Endothelial cell of umbilical vein (primary cell): ENCODE measurements around the gene TDRD9. TPM values are rescaled to one million over a fixed set of nuclear protein-coding genes. Genes with fewer than 3 reads are reported as not detected.

ENCODE experiments used
- BruUV-seq: library from RNA; stranded (reverse); fragments of 400-500 nt; replicated peaks from 2 replicates; lab custom pipeline; 2021; lab: Mats Ljungman, UMichigan
- CTCF ChIA-PET: fragments of 300-600, 350-600 bp; sonication (Branson Sonifier 250); formaldehyde crosslinking; loops from one replicate; lab custom pipeline; 2021; ENCODE audit warnings: antibody characterized with exemption, inconsistent platforms; lab: Charles Lee
- POLR2A ChIA-PET: fragments of 300-600, 350-600 bp; sonication (Branson Sonifier 250); formaldehyde crosslinking; loops from one replicate; lab custom pipeline; 2021; ENCODE audit warnings: antibody characterized with exemption, inconsistent platforms; lab: Charles Lee
- DNase-seq: peaks from one replicate; pipeline ENCODE4 v3.0.0-alpha.2; 2011; ENCODE audit warnings: low read depth, low spot score
- FAIRE-seq: peaks from 2 replicates; lab custom pipeline; 2011; peaks lifted over from hg19 to GRCh38; lab: Jason Lieb, UNC
- H2AFZ ChIP-seq: 2 replicates; pipeline ENCODE4 v1.6.0; 2012; ENCODE audit warnings: low read depth, low read length, control low read depth, inconsistent platforms
- H3K27ac ChIP-seq: 2 replicates; pipeline ENCODE4 v1.5.1; 2011; ENCODE audit warnings: low read depth, mild to moderate bottlenecking, control low read depth, low read length, moderate library complexity; ENCODE audit not compliant: insufficient read depth
- H3K27me3 ChIP-seq, 2 experiments: 2 replicates each; pipeline versions ENCODE4 v1.6.0 to v1.6.1; 2011; ENCODE audit warnings: low read length in 2 of 2, mixed read lengths in 1 of 2; ENCODE audit not compliant: control insufficient read depth in 2 of 2, insufficient read depth in 2 of 2
- H3K36me3 ChIP-seq, 2 experiments: 2 replicates in 1 of 2; 3 replicates in 1 of 2; pipeline ENCODE4 v1.5.1; 2011; ENCODE audit warnings: low read length in 2 of 2, mild to moderate bottlenecking in 1 of 2, moderate library complexity in 1 of 2; ENCODE audit not compliant: control insufficient read depth in 2 of 2, insufficient read depth in 2 of 2; ENCODE audit errors: extremely low read depth in 1 of 2
- H3K4me1 ChIP-seq: 3 replicates; pipeline ENCODE4 v1.5.1; 2011; ENCODE audit warnings: mild to moderate bottlenecking, low read length; ENCODE audit not compliant: control insufficient read depth, insufficient read depth; ENCODE audit errors: extremely low read depth
- H3K4me2 ChIP-seq: 2 replicates; pipeline ENCODE4 v1.6.1; 2011; ENCODE audit warnings: low read length, control low read depth, mixed read lengths; ENCODE audit not compliant: insufficient read depth
- H3K4me3 ChIP-seq, 3 experiments: fragments of 200-600 bp in 1 of 3; sonication (generic), shearing (Covaris generic) in 1 of 3; replicated peaks in 1 of 3; 2 replicates each; pipeline ENCODE4 v1.5.1; 2011 to 2016; ENCODE audit warnings: control low read depth in 3 of 3, low read length in 3 of 3, mild to moderate bottlenecking in 2 of 3, inconsistent platforms in 1 of 3, low read depth in 1 of 3, moderate library complexity in 1 of 3; ENCODE audit not compliant: insufficient read depth in 1 of 3
- H3K79me2 ChIP-seq: 2 replicates; pipeline ENCODE4 v1.6.0; 2012; ENCODE audit warnings: low read length, inconsistent platforms; ENCODE audit not compliant: control insufficient read depth, insufficient read depth
- H3K9ac ChIP-seq: replicated peaks from 2 replicates; pipeline ENCODE3; 2011; ENCODE audit warnings: low read length, control low read depth; ENCODE audit not compliant: insufficient read depth; ENCODE audit errors: extremely low read depth
- H3K9me1 ChIP-seq: replicated peaks from 3 replicates; pipeline ENCODE4 v1.6.0; 2011; ENCODE audit warnings: mild to moderate bottlenecking, low read length; ENCODE audit not compliant: control insufficient read depth, insufficient read depth; ENCODE audit errors: extremely low read depth
- H3K9me3 ChIP-seq: replicated peaks from 2 replicates; pipeline ENCODE4 v1.5.1; 2012; ENCODE audit warnings: low read length, inconsistent platforms; ENCODE audit not compliant: control insufficient read depth, insufficient read depth
- H4K20me1 ChIP-seq: replicated peaks from 2 replicates; pipeline ENCODE3; 2011; ENCODE audit warnings: mild to moderate bottlenecking, low read length; ENCODE audit not compliant: control insufficient read depth, insufficient read depth; ENCODE audit errors: extremely low read depth
- CTCF ChIP-seq, 2 donors: IDR thresholded peaks; 1 replicate in 1 of 2; 2 replicates in 1 of 2; pipeline ENCODE4 v1.5.1; 2011; ENCODE audit warnings: low read length in 2 of 2, mild to moderate bottlenecking in 2 of 2, moderate library complexity in 2 of 2, control low read depth in 1 of 2, inconsistent platforms in 1 of 2, low read depth in 1 of 2; ENCODE audit not compliant: insufficient read depth in 1 of 2; ENCODE audit errors: extremely low read depth in 1 of 2
- EZH2 ChIP-seq: IDR thresholded peaks from 2 replicates; pipeline ENCODE4 v1.6.1; 2012; ENCODE audit warnings: borderline replicate concordance, low read depth, mild to moderate bottlenecking, moderate library complexity, low read length, inconsistent platforms; ENCODE audit not compliant: severe bottlenecking
- FOS ChIP-seq: IDR thresholded peaks from 2 replicates; pipeline ENCODE4 v1.6.1; 2011; ENCODE audit warnings: mild to moderate bottlenecking, low read length, moderate library complexity, borderline replicate concordance; ENCODE audit not compliant: insufficient read depth
- GATA2 ChIP-seq: IDR thresholded peaks from 2 replicates; pipeline ENCODE4 v1.7.0; 2011; ENCODE audit warnings: low read depth, mild to moderate bottlenecking, moderate library complexity, mixed read lengths, low read length; ENCODE audit not compliant: insufficient read length, insufficient read depth
- JUN ChIP-seq: IDR thresholded peaks from 2 replicates; pipeline ENCODE4 v1.6.1; 2011; ENCODE audit warnings: borderline replicate concordance, low read depth; ENCODE audit not compliant: insufficient read length, insufficient read depth
- MAX ChIP-seq: IDR thresholded peaks from 2 replicates; pipeline ENCODE4 v1.6.1; 2011; ENCODE audit not compliant: insufficient read depth, insufficient read length
- MYC ChIP-seq: IDR thresholded peaks from one replicate; pipeline ENCODE4 v1.6.1; 2011; ENCODE audit warnings: mild to moderate bottlenecking, low read depth, low read length
- POLR2A ChIP-seq: IDR thresholded peaks from 2 replicates; pipeline ENCODE4 v1.6.1; 2012; ENCODE audit warnings: low read depth, mild to moderate bottlenecking, control low read depth, low read length
- POLR2AphosphoS5 ChIP-seq: IDR thresholded peaks from 2 replicates; pipeline ENCODE4 v1.6.1; 2012; ENCODE audit warnings: low read depth, mild to moderate bottlenecking, control low read depth, low read length, moderate library complexity; ENCODE audit not compliant: insufficient read depth
- dilution Hi-C: fragments of 300-500 bp; cut with MboI; formaldehyde crosslinking; loops from one replicate; pipeline ENCODE4 v1.15.0; 2019; ENCODE audit warnings: low sequenced_read_pairs; ENCODE audit not compliant: extremely low pct_ligation_motif_present
- intact Hi-C: fragments of 100-400 bp; cut with micrococcal nuclease; formaldehyde crosslinking; loops from one replicate; pipeline ENCODE4 v1.10.0; 2022
- polyA plus RNA-seq, 4 experiments: library from polyadenylated mRNA; depleted of rRNA in 3 of 4; stranded (reverse) in 3 of 4; unstranded in 1 of 4; fragments of >200 nt; gene quantifications; 2 replicates each; pipeline versions ENCODE4 v1.2.1 to v1.2.3, GENCODE V29; 2011 to 2012; ENCODE audit warnings: missing spikeins in 1 of 4
- total RNA-seq: library from RNA; stranded (reverse); gene quantifications from 2 replicates; pipeline ENCODE4 v1.2.3, GENCODE V29; 2021

Gene TDRD9
- total and polyA plus RNA-seq, 2 donors (not counting 3 experiments of a cell fraction or from before 2014, with no cell fraction given) = 0.52 to 1.4 TPM

DNA sequence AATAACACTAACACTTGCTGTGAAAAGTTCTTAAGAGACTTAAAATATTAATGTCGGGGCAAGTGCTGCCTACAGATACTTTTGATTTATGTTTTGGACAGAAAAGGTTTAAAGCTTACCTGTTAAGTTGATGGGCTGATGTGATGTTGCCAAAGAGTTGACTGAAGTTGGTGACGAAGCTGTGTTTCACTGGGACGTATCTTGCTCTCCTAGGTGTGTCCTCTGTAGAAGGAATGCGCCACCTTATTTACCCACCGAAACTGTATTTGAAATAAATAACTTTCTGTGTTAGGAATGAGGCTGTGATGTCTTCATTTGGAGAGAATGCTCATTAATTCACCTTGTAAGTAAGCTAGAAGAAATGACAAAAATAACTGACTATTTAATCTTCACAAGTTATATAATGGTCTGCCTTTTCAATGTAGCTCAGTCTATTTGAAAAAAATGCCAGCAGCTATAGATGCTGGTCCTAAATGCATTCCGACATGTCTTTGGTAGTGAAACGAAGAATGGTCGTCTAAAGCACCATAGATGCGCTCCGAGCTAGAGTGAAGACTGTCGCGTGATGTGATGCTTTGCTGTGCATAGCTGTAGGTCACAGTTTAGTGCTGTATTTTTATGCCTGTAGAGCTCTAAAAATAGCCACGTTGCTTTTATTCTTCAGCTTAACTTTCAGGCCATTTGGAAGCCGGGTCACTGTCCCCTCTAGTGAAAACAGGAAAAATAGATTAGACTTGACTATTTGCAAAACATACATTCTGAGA lies 13.9 kb downstream of the TDRD9 start, which contains the start of gene RD3L:
Gene RD3L (minus strand): TSS at position 557 of the 764 bp plus-strand sequence. CDS start 834 bp downstream, outside the sequence.
- no TSS peak for BruUV-seq
- TF ChIP-seq GATA2 = no peak
- TF ChIP-seq JUN = no peak
- CTCF ChIA-PET = interaction anchor here (0.7 to 2.9 kb wide), 8 partner anchors 8 to 133 kb away, joined by 3 to 10 read pairs (median 4); no protein-coding TSS in a partner anchor
- H3K4me3 ChIP-seq = no peak within 1 kb of the TSS
- POLR2A ChIA-PET = no interaction called here
- no peaks in the 10 kb centered on the region for H3K79me2 ChIP-seq
- H3K9ac ChIP-seq = no peak within 1 kb of the TSS
- no peaks in the 10 kb centered on the region for H3K9me1 ChIP-seq
- H4K20me1 ChIP-seq = no peaks in the 10 kb centered on the region
- no peak within 1 kb of the TSS for H3K27ac ChIP-seq
- no peak within 1 kb of the TSS for H3K4me2 ChIP-seq
- H3K27me3 ChIP-seq = peaks cover 23 to 45% of the 10 kb centered on the region in 2 experiments
- H2AFZ ChIP-seq = no peak within 1 kb of the TSS
- intact Hi-C loops (no loop called here), dilution Hi-C loops (no loop called here)
- no peak for FAIRE-seq
- DNase-seq = no peak
- H3K9me3 ChIP-seq = no peaks in the 10 kb centered on the region
- H3K4me1 ChIP-seq = no peaks in the 10 kb centered on the region
- H3K36me3 ChIP-seq = no peaks in the 10 kb centered on the region

GRCh38 chr14:103943673-103944072 lies 15.4 kb downstream of the TDRD9 start:
- Histone ChIP-seq H3K4me3 (no peak overlapping the region), H3K9me1 (no peaks in the 10 kb centered on the region), H3K36me3 (no peaks in the 10 kb centered on the region), H3K79me2 (no peaks in the 10 kb centered on the region), H3K27me3 (peaks cover 22 to 43% of the 10 kb centered on the region in 2 experiments), H3K9me3 (no peaks in the 10 kb centered on the region), H3K4me2 (no peak overlapping the region), H4K20me1 (no peaks in the 10 kb centered on the region), H3K4me1 (no peaks in the 10 kb centered on the region), H2AFZ (no peak overlapping the region), H3K9ac (no peak overlapping the region), H3K27ac (no peak overlapping the region)
- FAIRE-seq (no peak), DNase-seq (no peak)
- intact Hi-C loops = no loop called here
- dilution Hi-C loops = no loop called here
- CTCF ChIA-PET = no interaction called here
- POLR2A ChIA-PET = no interaction called here
- no TSS peak for BruUV-seq
- TF ChIP-seq FOS (no peak), EZH2 (no peak), JUN (no peak), MYC (no peak), POLR2AphosphoS5 (no peak), GATA2 (no peak), CTCF (IDR thresholded peaks at IDR 0.05; ENCODE audit: extremely low read depth in 1 of 2, insufficient read depth in 1 of 2, low read depth in 1 of 2, low read length in 2 of 2) (no peak), POLR2A (no peak), MAX (no peak)
